HEK293T (cell line): Measurements from ENCODE around the gene GID8.

ENCODE experiments used
- CTCF ChIA-PET: fragments of 350-600 bp; formaldehyde crosslinking; extraction: SDS; loops from one replicate; lab custom pipeline; 2021; ENCODE audit warnings: antibody characterized with exemption, inconsistent platforms; lab: Yijun Ruan, JAX
- POLR2A ChIA-PET: fragments of 350-600 bp; formaldehyde crosslinking; extraction: SDS; loops from one replicate; lab custom pipeline; 2020; ENCODE audit warnings: antibody characterized with exemption, inconsistent platforms; lab: Yijun Ruan, JAX
- DNase-seq: peaks from one replicate; pipeline ENCODE4 v3.0.0; 2012; ENCODE audit warnings: mixed read lengths; ENCODE audit errors: extremely low spot score
- ARNT ChIP-seq: fragments of 450-650 bp; IDR thresholded peaks from 2 replicates; pipeline ENCODE4 v1.6.1; 2017; ENCODE audit warnings: mild to moderate bottlenecking
- BHLHE40 ChIP-seq: fragments of 450-650 bp; IDR thresholded peaks from 2 replicates; pipeline ENCODE4 v1.6.1; 2016; ENCODE audit warnings: mild to moderate bottlenecking, moderate library complexity, borderline replicate concordance
- CTBP1 ChIP-seq: fragments of 450-650 bp; IDR thresholded peaks from 2 replicates; pipeline ENCODE4 v1.6.1; 2016; ENCODE audit warnings: borderline replicate concordance
- ELF4 ChIP-seq: fragments of 450-650 bp; IDR thresholded peaks from 2 replicates; pipeline ENCODE4 v1.6.1; 2017; ENCODE audit warnings: antibody characterized with exemption
- FOXA1 ChIP-seq: fragments of 450-650 bp; IDR thresholded peaks from 2 replicates; pipeline ENCODE4 v1.6.1; 2016; ENCODE audit warnings: mild to moderate bottlenecking
- FOXK2 ChIP-seq: fragments of 450-650 bp; IDR thresholded peaks from 2 replicates; pipeline ENCODE4 v1.6.1; 2016; ENCODE audit warnings: mild to moderate bottlenecking
- FOXM1 ChIP-seq: fragments of 450-650 bp; IDR thresholded peaks from 2 replicates; pipeline ENCODE4 v1.6.1; 2017; ENCODE audit warnings: mild to moderate bottlenecking, borderline replicate concordance
- HDGF ChIP-seq: fragments of 450-650 bp; IDR thresholded peaks from 2 replicates; pipeline ENCODE4 v1.6.1; 2017; ENCODE audit warnings: antibody characterized with exemption, borderline replicate concordance
- L3MBTL2 ChIP-seq: fragments of 450-650 bp; conservative IDR thresholded peaks from 2 replicates; pipeline ENCODE4 v1.6.1; 2016; ENCODE audit warnings: mild to moderate bottlenecking
- LEF1 ChIP-seq: fragments of 450-650 bp; IDR thresholded peaks from 2 replicates; pipeline ENCODE4 v1.6.1; 2017; ENCODE audit warnings: mild to moderate bottlenecking, borderline replicate concordance
- NFRKB ChIP-seq: fragments of 450-650 bp; IDR thresholded peaks from 2 replicates; pipeline ENCODE4 v1.6.1; 2016; ENCODE audit warnings: mild to moderate bottlenecking, moderate library complexity
- SP1 ChIP-seq: fragments of 450-650 bp; IDR thresholded peaks from 2 replicates; pipeline ENCODE4 v1.6.1; 2017
- SUZ12 ChIP-seq: fragments of 450-650 bp; IDR thresholded peaks from 2 replicates; pipeline ENCODE4 v1.6.1; 2016; ENCODE audit warnings: mild to moderate bottlenecking
- TARDBP ChIP-seq: fragments of 450-650 bp; IDR thresholded peaks from 2 replicates; pipeline ENCODE4 v1.6.1; 2016
- ZNF384 ChIP-seq: fragments of 450-650 bp; IDR thresholded peaks from 2 replicates; pipeline ENCODE4 v1.6.1; 2016
- TF ChIP-seq, protein P1 (sequence below): fragments of 450-650 bp; IDR thresholded peaks from 2 replicates; pipeline ENCODE4 v1.6.1; 2016

Gene GID8

DNA sequence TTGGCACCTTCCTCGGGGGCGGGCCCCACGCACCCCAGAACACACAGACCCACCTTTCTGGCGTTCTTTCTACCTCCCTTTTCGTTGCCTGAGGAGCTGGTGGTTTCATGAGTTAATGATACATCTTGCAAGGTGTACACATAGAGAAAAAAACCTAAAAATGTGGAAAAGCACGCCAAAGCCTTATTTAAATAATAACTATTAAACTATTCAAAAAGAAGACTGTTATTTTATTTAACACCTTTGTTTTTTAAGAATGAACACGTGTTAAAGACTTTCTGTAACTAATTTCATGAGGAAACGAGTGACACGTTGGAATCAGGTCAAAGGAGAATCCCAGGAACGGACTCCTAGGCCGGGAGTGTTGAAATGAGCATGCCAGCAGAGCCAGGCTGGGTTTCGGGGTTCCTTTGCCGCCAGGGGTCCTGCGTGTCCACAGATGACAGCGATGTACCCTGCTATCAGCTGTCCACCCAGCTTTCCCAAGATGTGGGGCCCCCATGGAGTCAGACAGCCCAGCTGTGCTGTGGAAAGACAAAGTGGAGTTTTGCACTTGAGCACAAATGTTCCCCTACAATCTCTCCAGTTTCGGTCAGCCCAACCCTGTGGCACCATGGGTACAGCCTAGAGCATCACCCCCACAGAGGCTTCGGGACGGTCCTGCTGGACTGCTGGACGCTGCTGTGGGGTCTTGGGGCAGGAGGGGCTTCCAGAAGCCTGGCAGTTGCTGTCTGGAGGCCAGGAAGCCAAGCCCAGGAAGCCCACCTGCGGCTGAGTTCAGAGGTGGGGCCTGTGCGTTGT lies 30.6 kb downstream of the GID8 start:
- POLR2A ChIA-PET: no interaction called here
- no peak for TF ChIP-seq ELF4
- no peak for TF ChIP-seq TARDBP
- TF ChIP-seq BHLHE40: no peak
- TF ChIP-seq FOXK2: no peak
- no peak for TF ChIP-seq ARNT
- no peak for TF ChIP-seq FOXM1
- TF ChIP-seq NFRKB: no peak
- no peak for TF ChIP-seq FOXA1
- TF ChIP-seq SUZ12: no peak
- TF ChIP-seq L3MBTL2: no peak
- no peak for TF ChIP-seq ZNF384
- no peak for TF ChIP-seq SP1
- TF ChIP-seq, protein P1, sequence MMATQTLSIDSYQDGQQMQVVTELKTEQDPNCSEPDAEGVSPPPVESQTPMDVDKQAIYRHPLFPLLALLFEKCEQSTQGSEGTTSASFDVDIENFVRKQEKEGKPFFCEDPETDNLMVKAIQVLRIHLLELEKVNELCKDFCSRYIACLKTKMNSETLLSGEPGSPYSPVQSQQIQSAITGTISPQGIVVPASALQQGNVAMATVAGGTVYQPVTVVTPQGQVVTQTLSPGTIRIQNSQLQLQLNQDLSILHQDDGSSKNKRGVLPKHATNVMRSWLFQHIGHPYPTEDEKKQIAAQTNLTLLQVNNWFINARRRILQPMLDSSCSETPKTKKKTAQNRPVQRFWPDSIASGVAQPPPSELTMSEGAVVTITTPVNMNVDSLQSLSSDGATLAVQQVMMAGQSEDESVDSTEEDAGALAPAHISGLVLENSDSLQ: no peak
- CTCF ChIA-PET: no interaction called here
- no peak for DNase-seq

- TF ChIP-seq, protein P1: no peak
- TF ChIP-seq FOXA1: no peak
- POLR2A ChIA-PET: no interaction called here
- CTCF ChIA-PET: no interaction called here
- no peak for DNase-seq
These were observed 31.3 kb downstream of the GID8 start for GRCh38 chr20:62969179-62969760.

DNA sequence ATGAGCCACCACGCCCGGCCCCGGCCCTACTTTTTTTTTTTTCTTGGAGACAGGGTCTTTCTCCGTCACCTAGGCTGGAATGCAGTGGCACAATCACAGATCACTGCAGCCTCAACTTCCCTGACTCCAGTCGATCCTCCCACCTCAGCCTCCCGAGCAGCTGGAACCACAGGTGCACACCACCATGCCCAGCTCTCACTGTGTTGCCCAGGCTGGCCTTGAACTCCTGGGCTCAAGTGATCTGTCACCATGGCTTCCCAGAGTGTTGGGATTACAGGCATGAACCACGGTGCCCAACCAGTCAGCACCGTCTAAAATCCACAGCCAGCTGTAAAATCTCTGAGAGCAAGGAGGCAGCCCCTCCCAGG lies 32.0 kb downstream of the GID8 start:
- no peak for DNase-seq
- ChIA-PET POLR2A (no interaction called here), CTCF (no interaction called here)
- no peak for TF ChIP-seq CTBP1
- TF ChIP-seq, protein P1: no peak
- TF ChIP-seq HDGF: no peak
- TF ChIP-seq ELF4: no peak

DNA sequence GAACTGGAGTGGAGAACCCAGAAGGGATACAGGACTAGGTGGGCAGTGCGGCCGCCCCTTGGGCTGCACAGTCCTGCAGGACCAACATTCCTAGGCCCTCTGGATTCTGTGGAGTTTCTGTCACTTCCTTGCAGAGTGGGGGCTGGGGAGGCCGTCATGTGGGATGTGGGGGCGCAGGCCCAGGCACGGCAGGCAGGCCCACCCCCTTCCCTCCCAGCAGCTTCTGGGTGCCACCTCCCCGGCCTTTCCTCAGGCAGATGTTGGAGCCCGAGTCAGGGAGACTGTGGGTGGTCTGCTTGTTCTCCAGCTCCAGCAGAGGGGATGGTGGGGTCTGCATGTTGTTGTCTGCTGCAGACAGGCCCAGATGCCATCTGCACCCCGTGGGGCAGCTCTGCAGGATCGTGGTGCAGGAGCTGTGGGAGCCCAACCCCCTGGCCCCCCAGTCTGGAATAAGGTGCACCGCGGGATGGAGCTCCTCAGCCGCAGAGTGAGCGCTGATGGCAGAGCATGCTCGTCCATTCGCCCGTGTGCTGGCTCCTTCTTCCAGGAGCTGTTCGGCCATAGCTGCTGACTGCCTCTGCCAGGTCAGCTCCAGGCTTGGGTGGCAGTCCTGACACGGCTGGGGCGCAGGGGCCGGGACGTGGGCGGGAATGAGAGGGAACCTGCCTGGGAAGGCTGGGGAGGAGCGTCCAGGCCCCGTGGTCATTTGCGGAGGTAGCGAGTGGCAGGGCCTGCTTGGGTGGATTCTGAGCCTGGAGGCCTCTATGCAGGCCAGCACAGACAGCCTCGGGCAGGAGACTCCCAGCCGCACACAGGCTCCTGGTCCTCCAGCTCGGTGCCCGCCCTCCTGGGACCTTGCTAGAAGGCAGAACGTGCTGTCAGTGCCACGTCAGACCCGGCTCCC lies 32.6 kb downstream of the GID8 start:
- no peak for TF ChIP-seq FOXA1

GRCh38 chr20:62971211-62971949 lies 33.4 kb downstream of the GID8 start:
- CTCF ChIA-PET: no interaction called here
- TF ChIP-seq ARNT (no peak), ZNF384 (no peak), TARDBP (no peak), ELF4 (no peak), FOXM1 (no peak), HDGF (no peak), SUZ12 (no peak), LEF1 (no peak), NFRKB (no peak), CTBP1 (no peak), BHLHE40 (no peak), SP1 (no peak), L3MBTL2 (no peak), FOXK2 (no peak), FOXA1 (no peak)
- TF ChIP-seq, protein P1: no peak
- no peak for DNase-seq
- POLR2A ChIA-PET: no interaction called here

More for the DNA sequence above, 32.6 kb downstream of the GID8 start:
- DNase-seq: no peak
- ChIA-PET CTCF (no interaction called here), POLR2A (no interaction called here)
